B cell (primary cell): Measurements from ENCODE around the gene VWA3B. TPM values are rescaled to one million over a fixed set of nuclear protein-coding genes. Genes with fewer than 3 reads are reported as not detected.
"Not testable (repeated sequence)": the region's sequence is repeated elsewhere in the genome, so short reads cannot be mapped to it uniquely, and the experiment has no call there.

Experiments used
- ATAC-seq: fragments of 200-7000 bp; cut with Tn5 transposase; one replicate; pipeline ENCODE4 v1.10.0; 2021; ENCODE audit warnings: low read depth, mild to moderate bottlenecking, moderate number of reproducible peaks, moderate library complexity
- CTCF ChIA-PET: fragments of 350-600 bp; sonication (Branson Sonifier 250); formaldehyde crosslinking; loops from one replicate; lab custom pipeline; 2021; ENCODE audit warnings: antibody characterized with exemption, inconsistent platforms; lab: Charles Lee
- POLR2A ChIA-PET: fragments of 350-600 bp; sonication (Branson Sonifier 250); formaldehyde crosslinking; loops from one replicate; lab custom pipeline; 2021; ENCODE audit warnings: antibody characterized with exemption; lab: Charles Lee
- DNase-seq: peaks from one replicate; pipeline ENCODE4 v3.0.0; 2013
- H2AFZ ChIP-seq: 2 replicates; pipeline ENCODE4 v1.6.1; 2012; ENCODE audit warnings: mild to moderate bottlenecking, low read depth, low read length; ENCODE audit not compliant: insufficient read depth, poor library complexity, severe bottlenecking
- H3K27ac ChIP-seq, 2 donors: 1 replicate in 1 of 2; 2 replicates in 1 of 2; pipeline ENCODE4 v1.5.1; 2012 to 2013; ENCODE audit warnings: low read length in 2 of 2, mild to moderate bottlenecking in 2 of 2, moderate library complexity in 1 of 2
- H3K27me3 ChIP-seq, 4 experiments: fragments of 200-600 bp in 1 of 4; sonication (generic) in 1 of 4; replicated peaks in 1 of 4; 1 replicate in 2 of 4; 2 replicates in 2 of 4; pipeline versions ENCODE4 v1.6.1 to v1.7.0; 2013 to 2016; ENCODE audit warnings: low read length in 3 of 4, mild to moderate bottlenecking in 2 of 4, mixed read lengths in 1 of 4, moderate library complexity in 1 of 4; ENCODE audit not compliant: insufficient read depth in 4 of 4, control insufficient read depth in 3 of 4; ENCODE audit errors: control extremely low read depth in 1 of 4
- H3K36me3 ChIP-seq, 2 experiments: replicated peaks in 1 of 2; 1 replicate in 1 of 2; 2 replicates in 1 of 2; pipeline versions ENCODE4 v1.6.1 to v1.7.1; 2013; ENCODE audit warnings: low read length in 1 of 2; ENCODE audit not compliant: insufficient read depth in 2 of 2, control insufficient read depth in 1 of 2; ENCODE audit errors: control extremely low read depth in 1 of 2, extremely low read depth in 1 of 2
- H3K4me1 ChIP-seq, 2 donors: fragments of 200-600 bp in 1 of 2; sonication (generic) in 1 of 2; 1 replicate in 1 of 2; 2 replicates in 1 of 2; pipeline versions ENCODE4 v1.5.1 to v1.6.1; 2013 to 2017; ENCODE audit warnings: low read length in 2 of 2; ENCODE audit not compliant: control insufficient read depth in 2 of 2, insufficient read depth in 2 of 2
- H3K4me2 ChIP-seq: replicated peaks from 2 replicates; pipeline ENCODE3; 2012; ENCODE audit warnings: mild to moderate bottlenecking, low read depth, low read length; ENCODE audit not compliant: poor library complexity, severe bottlenecking
- H3K4me3 ChIP-seq, 5 experiments: fragments of 200-600 bp in 1 of 5; sonication (generic) in 1 of 5; 1 replicate in 3 of 5; 2 replicates in 2 of 5; pipeline versions ENCODE4 v1.5.1 to v1.7.0; 2011 to 2016; ENCODE audit warnings: low read length in 4 of 5, mild to moderate bottlenecking in 4 of 5, low read depth in 2 of 5, control low read depth in 1 of 5, moderate library complexity in 1 of 5; ENCODE audit not compliant: insufficient read depth in 1 of 5; ENCODE audit errors: control extremely low read depth in 1 of 5, extremely low read depth in 1 of 5
- H3K79me2 ChIP-seq: fragments of 200-600 bp; sonication (generic); one replicate; pipeline ENCODE4 v1.6.0; 2016; ENCODE audit warnings: low read length; ENCODE audit not compliant: control insufficient read depth, insufficient read depth
- H3K9ac ChIP-seq: fragments of 200-600 bp; sonication (generic); 2 replicates; pipeline ENCODE4 v1.6.1; 2017; ENCODE audit warnings: mild to moderate bottlenecking, low read length, moderate library complexity
- H3K9me3 ChIP-seq, 3 donors: one replicate each; pipeline versions ENCODE4 v1.6.1 to v1.7.1; 2013; ENCODE audit warnings: low read length in 2 of 3; ENCODE audit not compliant: control insufficient read depth in 2 of 3, insufficient read depth in 1 of 3; ENCODE audit errors: control extremely low read depth in 1 of 3
- H4K20me1 ChIP-seq: 2 replicates; pipeline ENCODE4 v1.6.0; 2012; ENCODE audit warnings: mild to moderate bottlenecking, low read length; ENCODE audit not compliant: insufficient read depth, control insufficient read depth, poor library complexity, severe bottlenecking
- H3K27ac Mint-ChIP-seq: one replicate; pipeline ENCODE4 v1.8.0; 2021; ENCODE audit warnings: mixed read lengths
- H3K27me3 Mint-ChIP-seq: one replicate; pipeline ENCODE4 v1.8.0; 2021; ENCODE audit warnings: mixed read lengths
- H3K4me1 Mint-ChIP-seq: one replicate; pipeline ENCODE4 v1.8.0; 2021; ENCODE audit warnings: mixed read lengths
- H3K4me3 Mint-ChIP-seq: one replicate; pipeline ENCODE4 v1.8.0; 2021; ENCODE audit warnings: mixed read lengths
- H3K9me3 Mint-ChIP-seq: one replicate; pipeline ENCODE4 v1.8.0; 2022; ENCODE audit warnings: mixed read lengths; ENCODE audit not compliant: insufficient read depth
- CTCF ChIP-seq: fragments of 200-600 bp; IDR thresholded peaks from one replicate; pipeline ENCODE4 v1.8.0; 2022; ENCODE audit warnings: antibody characterized with exemption, mild to moderate bottlenecking
- EZH2 ChIP-seq: IDR thresholded peaks from 2 replicates; pipeline ENCODE4 v1.6.1; 2012; ENCODE audit warnings: borderline replicate concordance, low read depth, mild to moderate bottlenecking, moderate library complexity, low read length; ENCODE audit not compliant: insufficient read depth, poor library complexity, severe bottlenecking
- WGBS: methylation state at CpG from one replicate; pipeline ENCODE4 v1.1.5; 2013; ENCODE audit warnings: missing lambda C conversion rate; ENCODE audit not compliant: insufficient coverage; 5-methylcytosine and 5-hydroxymethylcytosine counted together
- intact Hi-C: fragments of 100-400 bp; cut with micrococcal nuclease; formaldehyde crosslinking; loops from one replicate; pipeline ENCODE4 v1.10.0; 2022
- polyA plus RNA-seq: library from polyadenylated mRNA; depleted of rRNA; stranded (reverse); fragments of >200 nt; gene quantifications from 2 replicates; pipeline ENCODE4 v1.2.3, GENCODE V29; 2012
- total RNA-seq, 2 donors: library from RNA; stranded (reverse); fragments of 120-200 nt in 1 of 2; gene quantifications; 1 replicate in 1 of 2; 2 replicates in 1 of 2; pipeline versions ENCODE4 v1.2.3 to v1.2.4, GENCODE V29; 2013 to 2022

Gene VWA3B
- total and polyA plus RNA-seq, 2 donors (not counting 1 experiment from before 2014, with no cell fraction given) = not detected

- peaks cover 15% of the 10 kb centered on the region for H3K9me3 Mint-ChIP-seq
- Histone ChIP-seq H4K20me1 (peaks cover 6% of the 10 kb centered on the region), H3K36me3 (no peaks in the 10 kb centered on the region), H3K79me2 (no peaks in the 10 kb centered on the region), H3K4me1 (peaks cover 16 to 21% of the 10 kb centered on the region in 2 donors), H3K9me3 (peaks cover 7 to 21% (median 9%) of the 10 kb centered on the region in 3 donors), H3K9ac (no peak overlapping the region), H3K27me3 (no peaks in the 10 kb centered on the region), H3K4me2 (no peak overlapping the region), H3K4me3 (no peak overlapping the region), H3K27ac (no peak overlapping the region), H2AFZ (no peak overlapping the region)
- no peak overlapping the region for H3K4me3 Mint-ChIP-seq
- no peak for DNase-seq
- TF ChIP-seq EZH2 (no peak), CTCF (no peak)
- H3K4me1 Mint-ChIP-seq = peaks cover 21% of the 10 kb centered on the region
- 80% methylated on average over 1 of the region's 1 CpG for WGBS
- intact Hi-C loops = no loop called here
- no peaks in the 10 kb centered on the region for H3K27me3 Mint-ChIP-seq
- H3K27ac Mint-ChIP-seq = no peak overlapping the region
- no peak for ATAC-seq
- ChIA-PET POLR2A (no interaction called here), CTCF (no interaction called here)
Measured at GRCh38 chr2:98043101-98043500, 43.9 kb upstream of the VWA3B start.

- WGBS = 100% methylated on average over 1 of the region's 2 CpGs
- Mint-ChIP-seq H3K9me3 (peaks cover 15% of the 10 kb centered on the region), H3K4me1 (peaks cover 10% of the 10 kb centered on the region)
- H3K27me3 Mint-ChIP-seq, H3K4me3 ChIP-seq, POLR2A ChIA-PET, H3K27ac ChIP-seq, H3K4me3 Mint-ChIP-seq, H3K79me2 ChIP-seq, intact Hi-C loops, DNase-seq, H3K4me1 ChIP-seq, ATAC-seq, H3K4me2 ChIP-seq, H2AFZ ChIP-seq, H3K9ac ChIP-seq, H4K20me1 ChIP-seq, H3K27ac Mint-ChIP-seq, H3K36me3 ChIP-seq, H3K27me3 ChIP-seq: not testable (repeated sequence)
- CTCF ChIA-PET = interaction anchor here (1.7 kb wide), 1 partner anchor 238 kb away, joined by 3 read pairs; no protein-coding TSS in a partner anchor
- peaks cover 7 to 21% (median 9%) of the 10 kb centered on the region in 3 donors for H3K9me3 ChIP-seq
Measured at GRCh38 chr2:98044730-98045129, 42.2 kb upstream of the VWA3B start.
